ENCODE measurements around the gene HOXC6. TPM values are rescaled to one million over a fixed set of nuclear protein-coding genes. Genes with fewer than 3 reads are reported as not detected.
A peak's percentile ranks its signal among the peaks of the same experiment; 100 is the strongest.

The HOXC6 gene
- polyA plus RNA-seq (ENCODE audit: insufficient read length), result 16.3 TPM

DNA sequence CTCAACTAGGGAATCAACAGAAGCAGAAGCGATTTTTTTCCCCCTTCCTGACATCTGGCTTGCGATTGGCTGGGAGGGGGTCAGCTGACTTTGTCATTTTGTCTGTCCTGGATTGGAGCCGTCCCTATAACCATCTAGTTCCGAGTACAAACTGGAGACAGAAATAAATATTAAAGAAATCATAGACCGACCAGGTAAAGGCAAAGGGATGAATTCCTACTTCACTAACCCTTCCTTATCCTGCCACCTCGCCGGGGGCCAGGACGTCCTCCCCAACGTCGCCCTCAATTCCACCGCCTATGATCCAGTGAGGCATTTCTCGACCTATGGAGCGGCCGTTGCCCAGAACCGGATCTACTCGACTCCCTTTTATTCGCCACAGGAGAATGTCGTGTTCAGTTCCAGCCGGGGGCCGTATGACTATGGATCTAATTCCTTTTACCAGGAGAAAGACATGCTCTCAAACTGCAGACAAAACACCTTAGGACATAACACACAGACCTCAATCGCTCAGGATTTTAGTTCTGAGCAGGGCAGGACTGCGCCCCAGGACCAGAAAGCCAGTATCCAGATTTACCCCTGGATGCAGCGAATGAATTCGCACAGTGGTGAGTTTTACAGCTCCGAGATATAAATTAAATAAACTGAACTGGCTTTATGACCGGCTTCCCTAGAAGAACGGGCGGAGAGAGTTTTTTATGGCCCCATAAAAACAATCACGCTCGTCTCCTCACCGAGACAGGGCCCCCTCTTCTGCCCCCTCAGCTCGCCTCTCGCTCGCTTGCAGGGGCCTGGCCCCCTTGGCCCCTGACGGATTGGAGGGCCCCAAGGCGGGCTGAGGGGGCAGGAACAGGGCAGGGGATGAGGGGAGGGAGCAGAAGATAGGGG, at the start of gene HOXC6:
Gene HOXC6 (plus strand): TSS at position 127 of the 888 bp plus-strand sequence. CDS start 82 bp downstream, at position 209.
- no peak for DNase-seq

DNA sequence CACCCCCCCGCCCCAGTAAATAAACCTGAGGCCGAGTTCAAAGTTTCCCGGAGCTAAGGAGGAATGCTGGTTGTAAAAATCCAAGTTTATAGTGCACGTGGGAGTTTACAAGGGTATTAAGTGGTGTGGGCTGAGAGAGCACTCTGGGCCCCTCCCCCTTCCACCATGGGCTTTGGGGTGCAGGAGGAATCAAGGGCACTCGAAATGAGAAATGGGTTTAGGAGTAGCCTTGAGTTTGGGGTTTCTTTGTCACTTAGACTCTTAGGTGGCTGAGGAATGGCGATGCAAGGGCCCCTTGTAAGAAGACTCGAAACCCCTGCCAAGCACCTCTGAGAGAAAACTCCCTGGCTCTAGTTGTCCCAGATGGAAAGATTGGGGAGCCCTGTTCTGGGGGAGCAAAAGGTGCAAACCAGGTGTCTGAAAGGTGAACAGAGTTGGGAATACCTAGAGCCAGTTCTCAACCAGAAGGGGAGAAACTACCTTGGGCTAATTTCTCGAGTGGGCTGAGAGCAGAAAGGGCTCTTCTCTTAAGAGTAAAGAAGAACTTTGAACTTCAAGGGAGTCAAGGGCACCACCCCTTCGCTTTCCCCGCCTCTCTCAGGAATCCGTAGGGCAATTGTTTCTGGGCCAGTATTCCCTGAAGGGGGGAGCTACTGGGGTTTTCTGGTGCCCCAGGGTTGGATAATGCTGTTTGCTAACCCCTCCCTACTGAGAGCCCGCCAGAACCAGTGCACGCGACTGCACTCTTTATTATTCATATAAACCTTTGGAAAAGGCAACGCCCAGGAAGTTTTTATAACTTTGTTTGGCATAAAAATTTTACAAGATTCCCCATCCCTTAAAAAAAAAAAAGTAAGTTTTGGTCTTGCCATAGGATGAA, 49.5 kb upstream of the HOXC6 start:
- DNase-seq, result no peak

DNA sequence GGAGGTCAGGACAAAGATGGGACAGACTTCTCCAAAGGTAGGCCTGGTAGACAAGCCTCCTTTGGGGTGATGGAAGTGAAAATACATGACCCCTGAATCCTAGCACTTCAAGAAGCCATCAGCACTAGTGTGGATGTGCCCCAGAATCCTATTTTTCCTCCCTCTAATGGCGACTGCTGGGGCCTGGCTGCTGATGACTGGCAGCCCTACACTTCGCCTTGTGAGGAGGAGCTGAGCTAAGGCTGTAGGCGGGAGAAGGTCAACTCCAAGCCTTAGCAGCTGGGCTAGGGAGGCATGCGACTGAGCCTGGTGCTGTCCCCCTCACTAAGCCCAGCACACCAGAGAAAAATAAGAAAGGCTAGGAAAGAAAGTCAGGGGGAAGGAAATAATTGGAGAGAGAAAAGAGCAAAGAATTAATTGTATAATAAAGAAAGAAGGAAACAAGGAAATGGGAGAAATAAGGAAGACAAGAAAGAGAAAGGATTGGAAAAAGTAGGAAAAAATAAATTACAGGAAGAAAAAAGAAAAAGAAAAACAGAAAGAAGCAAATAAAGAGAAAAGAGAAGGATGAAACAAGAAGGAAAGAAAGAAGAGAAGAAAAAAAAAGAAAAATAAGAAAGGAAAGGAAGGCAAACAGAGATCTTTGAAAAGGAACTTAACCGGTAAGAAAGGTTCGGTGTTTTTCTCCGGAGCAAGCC, 48.0 kb upstream of the HOXC6 start:
- DNase-seq, result no peak

DNA sequence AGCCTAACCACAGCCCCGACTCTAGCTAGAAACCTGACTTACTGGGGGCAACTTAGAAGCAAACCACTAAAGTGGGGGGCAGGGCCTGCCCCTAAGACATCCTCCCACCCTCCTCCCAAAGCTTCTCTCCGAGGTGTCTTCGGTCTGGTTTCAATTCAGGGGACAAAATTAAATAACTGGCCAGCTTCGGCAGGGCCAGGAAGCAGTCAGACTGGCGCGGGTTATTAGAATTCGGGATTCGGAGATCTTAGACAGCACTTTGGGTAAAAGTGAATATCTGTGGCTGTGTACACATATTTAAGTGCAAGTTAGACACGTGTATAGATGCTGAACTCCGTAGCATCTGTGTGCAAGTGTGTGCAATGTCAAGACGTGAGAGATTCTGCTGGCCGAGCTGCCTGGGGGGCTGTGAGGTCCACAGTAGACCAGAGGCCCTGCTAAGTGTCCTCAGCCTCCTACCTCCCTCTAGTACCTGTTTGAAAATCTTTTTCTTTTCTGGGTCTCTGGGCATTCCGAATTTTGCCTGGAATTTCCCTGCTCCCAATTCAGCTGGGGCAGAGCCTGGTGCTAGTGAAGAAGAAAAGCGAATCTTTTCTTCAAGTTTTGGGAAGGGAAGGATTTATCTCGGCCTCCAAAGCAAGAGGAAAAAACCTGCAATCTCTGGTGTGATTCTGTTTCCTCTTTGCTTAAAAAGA, 47.3 kb upstream of the HOXC6 start:
- no peak for DNase-seq

DNA sequence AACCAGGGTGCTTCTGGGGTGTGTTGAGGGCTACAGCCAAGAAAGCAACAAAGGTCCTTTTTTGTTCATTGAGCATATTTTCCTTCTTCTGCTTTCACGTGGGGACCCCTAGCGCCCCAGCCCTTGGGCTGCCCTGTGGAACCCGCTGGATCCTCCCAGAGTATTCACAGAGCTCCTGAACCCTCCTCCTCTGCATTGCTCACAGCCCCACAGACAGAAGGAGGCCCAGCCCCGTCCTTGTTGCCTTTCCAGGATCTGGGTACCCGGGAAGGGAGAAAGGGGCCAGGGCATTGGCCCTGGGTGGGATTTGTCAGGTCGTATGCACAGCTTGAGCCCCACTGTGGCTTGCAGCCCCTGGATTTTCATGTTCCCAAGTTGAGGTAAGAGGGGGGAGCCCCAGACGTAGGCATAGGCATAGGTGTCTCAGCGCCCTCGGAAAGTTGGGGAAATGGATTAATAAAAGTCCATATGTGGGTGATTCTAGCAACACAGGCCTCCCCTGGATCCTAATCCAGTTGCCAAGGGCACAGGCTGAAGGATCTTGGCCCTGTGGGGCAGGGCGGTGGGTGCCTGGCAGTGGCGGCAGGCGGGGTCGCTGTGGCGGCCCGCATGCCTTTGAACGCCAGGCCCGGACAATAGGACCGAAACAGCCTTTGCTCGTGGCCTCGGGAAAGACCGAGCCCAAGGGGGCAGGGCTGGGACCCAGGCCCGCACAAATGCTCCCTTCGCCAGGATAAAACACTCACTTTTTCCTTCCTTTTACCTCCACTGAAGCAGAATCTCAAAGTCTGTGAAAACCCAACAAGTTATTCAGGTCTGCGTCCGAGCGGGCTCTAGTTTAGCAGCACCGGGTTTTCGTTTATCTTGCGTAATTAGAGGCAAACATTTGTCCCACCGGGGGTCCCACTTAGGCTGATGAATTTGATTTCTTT, 46.3 kb upstream of the HOXC6 start:
- DNase-seq, result no peak

DNA sequence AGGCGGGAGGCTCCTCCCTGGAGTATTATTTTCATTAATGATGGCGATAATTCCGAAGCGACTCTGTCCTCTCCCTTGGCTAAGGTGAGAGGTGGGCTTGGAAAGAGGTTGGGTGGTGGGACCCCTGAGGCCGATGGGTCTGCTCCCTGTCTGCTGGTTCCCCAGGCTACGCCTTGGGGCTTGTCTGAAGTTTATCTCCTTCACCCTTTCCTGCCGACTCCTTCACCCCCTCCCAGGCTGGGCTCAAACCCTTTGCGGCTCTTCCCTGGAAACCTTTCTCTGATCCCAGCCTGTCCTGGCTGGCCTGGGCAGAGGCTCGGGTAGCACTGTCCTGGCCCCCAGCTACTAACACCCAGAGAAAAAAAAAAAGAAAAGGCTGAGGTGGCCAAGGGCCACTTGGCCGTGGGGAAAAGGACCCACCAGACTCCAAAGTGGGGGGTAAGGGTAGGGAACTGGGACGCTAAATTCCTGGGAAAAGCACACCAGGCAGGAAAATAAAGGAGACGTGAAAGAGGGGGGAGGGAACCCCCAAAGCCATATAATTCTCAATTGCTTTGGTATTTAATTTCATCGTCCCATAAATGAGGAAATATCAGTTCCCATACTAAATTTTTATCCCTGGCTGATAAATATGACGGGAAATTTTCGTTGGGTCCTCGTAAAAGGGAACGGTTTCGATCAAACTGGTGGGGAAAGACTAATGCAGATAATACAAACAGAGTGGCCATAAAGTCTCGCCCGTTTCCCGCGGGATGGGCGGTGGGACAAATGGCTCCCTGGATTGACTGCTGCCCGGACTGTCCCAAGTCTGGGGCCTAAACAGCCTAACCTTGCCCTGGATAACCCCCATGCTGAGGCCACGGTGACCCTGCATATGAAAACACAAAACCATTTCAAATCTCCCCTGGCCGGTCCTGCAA, 45.3 kb upstream of the HOXC6 start:
- DNase-seq, result no peak

DNA sequence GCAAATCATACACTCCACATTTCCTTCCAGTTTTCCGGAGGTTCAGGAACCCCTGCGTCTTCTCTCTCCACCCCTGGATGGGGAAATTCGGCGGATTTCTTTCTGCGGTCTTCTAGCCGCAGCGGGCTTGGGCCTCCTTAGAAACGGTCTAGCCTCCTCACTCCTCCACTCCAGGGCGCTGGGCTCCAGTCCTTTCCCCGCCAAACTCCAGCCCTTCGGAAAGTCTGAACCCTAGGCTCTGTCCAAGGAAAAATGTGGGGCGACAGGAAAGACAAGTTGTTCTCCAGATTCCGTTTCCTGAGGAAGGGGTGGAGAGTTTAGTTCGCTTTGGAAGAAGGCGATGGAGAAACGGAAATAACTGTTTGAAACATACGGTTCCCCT, 44.7 kb upstream of the HOXC6 start:
- no peak for DNase-seq

DNA sequence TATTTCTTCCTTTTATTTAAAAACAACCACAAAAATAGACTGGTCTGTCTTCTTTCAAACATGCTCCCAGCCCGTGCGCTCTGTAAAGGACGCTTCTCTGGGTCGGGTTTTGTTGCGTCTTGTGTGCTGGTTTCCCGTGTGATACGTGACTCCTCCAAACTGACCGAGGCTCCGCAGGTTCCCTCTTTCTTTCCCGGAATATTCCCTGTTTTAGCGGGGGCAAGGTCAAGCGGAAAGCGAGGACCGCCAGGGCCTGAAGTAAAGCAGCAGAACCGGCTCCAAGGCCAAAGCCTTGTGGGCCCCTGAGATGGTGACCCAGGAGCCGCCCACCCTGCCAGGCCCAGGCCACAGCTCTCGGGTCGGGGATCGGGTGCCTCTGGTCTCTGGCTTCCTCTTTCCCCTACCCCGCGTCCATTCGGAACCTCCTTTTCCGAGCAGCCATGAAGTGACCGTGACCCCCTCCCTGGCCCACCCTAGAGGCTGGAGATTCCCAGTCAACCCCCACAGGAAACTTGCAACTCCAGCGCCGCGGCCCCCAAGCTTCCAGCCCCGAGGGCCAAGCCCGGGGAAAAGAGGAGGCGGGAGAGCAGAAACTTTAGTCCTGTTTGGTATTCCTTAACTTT, 44.2 kb upstream of the HOXC6 start:
- no peak for DNase-seq

DNA sequence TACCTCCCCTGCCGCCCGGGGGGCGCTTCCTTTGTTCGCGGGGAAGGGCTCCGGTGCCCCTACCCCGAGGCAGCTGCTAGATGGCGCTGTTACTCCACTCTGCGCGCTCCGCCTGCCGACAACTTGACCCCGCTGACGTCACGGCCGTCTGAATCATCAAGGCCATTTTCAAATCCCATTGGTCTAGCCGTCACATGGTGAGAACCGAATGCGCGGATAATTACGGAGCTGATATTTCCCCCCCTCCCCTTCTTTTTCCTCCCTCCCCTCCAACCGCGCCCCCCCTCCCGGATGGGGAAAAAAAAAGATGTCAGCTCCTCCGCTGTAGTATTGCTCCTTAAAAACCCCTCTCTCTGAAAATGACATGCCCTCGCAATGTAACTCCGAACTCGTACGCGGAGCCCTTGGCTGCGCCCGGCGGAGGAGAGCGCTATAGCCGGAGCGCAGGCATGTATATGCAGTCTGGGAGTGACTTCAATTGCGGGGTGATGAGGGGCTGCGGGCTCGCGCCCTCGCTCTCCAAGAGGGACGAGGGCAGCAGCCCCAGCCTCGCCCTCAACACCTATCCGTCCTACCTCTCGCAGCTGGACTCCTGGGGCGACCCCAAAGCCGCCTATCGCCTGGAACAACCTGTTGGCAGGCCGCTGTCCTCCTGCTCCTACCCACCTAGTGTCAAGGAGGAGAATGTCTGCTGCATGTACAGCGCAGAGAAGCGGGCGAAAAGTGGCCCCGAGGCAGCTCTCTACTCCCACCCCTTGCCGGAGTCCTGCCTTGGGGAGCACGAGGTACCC, 43.1 kb upstream of the HOXC6 start, which contains the start of gene HOXC10:
Gene HOXC10 (plus strand): TSS at position 246 of the 791 bp plus-strand sequence. CDS start 114 bp downstream, at position 360.
- DNase-seq, result peak; percentile 99

DNA sequence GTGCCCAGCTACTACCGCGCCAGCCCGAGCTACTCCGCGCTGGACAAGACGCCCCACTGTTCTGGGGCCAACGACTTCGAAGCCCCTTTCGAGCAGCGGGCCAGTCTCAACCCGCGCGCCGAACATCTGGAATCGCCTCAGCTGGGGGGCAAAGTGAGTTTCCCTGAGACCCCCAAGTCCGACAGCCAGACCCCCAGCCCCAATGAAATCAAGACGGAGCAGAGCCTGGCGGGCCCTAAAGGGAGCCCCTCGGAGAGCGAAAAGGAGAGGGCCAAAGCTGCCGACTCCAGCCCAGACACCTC, 42.6 kb upstream of the HOXC6 start:
- no peak for DNase-seq

DNA sequence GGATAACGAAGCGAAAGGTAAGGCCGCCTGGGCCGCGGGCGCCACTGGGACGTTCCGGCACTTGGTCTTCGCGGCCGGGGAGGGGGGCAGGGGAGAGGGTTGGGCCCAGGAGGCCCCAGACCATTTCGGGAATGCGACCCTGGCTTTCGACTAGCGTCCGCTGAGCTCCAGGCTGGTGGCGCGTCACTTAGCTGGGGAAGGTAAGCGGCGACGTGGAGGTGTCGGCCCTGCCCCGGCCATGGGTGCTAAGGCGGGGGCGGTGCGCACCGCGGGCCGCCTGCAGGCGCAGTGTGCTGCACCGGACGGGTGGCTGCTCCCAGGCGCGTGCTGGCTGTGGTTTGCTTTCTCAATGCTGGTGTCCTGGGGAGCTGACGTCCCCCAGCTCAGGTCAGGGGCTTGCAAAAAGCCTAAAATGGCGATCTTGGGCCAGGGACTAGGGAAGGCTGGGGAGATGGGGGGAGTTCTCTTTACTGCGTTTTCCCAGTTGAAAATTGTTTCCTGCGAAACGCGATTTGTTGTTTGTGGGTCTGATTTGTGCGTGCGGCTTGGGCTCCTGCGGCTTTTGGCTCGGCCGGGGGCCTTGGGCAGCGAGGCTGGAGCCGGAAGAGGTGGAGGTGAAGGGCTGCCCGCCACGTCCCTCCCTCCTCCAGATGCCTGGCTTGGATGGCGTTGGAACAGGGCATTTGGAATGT, 42.1 kb upstream of the HOXC6 start:
- DNase-seq, result no peak

DNA sequence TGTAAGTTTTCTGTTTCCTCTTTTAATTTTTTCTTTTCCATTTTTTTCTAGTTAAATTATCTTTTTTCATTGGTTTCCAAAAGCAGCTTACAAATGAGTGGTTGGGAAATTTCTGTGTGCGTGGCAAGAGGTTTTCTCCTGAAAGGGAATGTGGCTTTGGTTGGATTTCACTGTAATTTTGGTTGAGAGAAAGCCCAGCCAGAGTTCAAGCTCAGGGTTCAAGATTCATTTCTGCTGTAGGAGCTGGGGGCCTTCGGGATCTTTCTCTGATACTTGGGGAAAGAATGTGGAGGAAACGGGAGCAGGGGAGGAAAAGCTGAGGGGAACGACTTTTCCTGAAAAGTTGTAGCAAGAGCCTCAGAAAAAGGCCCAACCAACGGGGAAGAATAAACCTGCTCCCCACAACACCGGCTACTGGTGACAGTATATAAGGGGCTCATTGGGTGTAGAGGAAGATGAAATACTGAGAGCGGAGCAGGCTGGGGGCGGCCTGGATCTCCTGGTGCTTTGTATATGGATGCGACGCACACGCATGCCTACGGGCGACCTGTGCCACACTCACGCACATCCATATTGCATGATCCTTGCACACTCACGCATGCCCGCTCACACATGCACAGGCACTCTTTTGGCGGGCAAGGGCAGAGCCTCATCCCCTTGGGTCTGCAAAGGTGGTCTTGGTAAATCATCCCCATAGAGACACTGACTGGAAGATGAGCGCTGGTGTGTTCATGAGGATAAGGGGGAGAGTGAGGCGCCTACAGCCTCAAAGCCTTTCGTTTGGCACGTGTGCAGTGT, 41.4 kb upstream of the HOXC6 start:
- no peak for DNase-seq

DNA sequence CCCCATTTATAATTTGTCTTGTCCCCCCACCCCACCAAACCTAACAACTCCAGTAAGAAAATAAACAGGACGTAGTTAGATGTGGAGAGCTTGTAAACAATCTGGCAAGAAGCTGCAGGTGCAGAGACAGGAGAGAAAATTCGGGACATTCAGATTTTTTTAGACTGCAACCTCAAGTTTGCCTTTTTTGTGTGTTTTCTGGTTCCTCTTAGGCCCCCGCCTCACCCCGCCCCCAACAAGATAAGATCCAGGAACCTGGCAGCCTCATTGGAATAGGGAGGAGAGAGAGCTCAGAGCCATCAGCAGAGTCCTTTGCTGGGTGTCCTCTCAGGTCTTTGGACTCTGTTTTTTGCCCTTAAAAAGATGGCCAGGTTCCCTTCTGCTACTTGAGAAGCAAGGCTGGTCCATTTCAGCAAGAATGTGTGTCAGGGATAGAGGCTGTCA, 40.4 kb upstream of the HOXC6 start:
- no peak for DNase-seq

DNA sequence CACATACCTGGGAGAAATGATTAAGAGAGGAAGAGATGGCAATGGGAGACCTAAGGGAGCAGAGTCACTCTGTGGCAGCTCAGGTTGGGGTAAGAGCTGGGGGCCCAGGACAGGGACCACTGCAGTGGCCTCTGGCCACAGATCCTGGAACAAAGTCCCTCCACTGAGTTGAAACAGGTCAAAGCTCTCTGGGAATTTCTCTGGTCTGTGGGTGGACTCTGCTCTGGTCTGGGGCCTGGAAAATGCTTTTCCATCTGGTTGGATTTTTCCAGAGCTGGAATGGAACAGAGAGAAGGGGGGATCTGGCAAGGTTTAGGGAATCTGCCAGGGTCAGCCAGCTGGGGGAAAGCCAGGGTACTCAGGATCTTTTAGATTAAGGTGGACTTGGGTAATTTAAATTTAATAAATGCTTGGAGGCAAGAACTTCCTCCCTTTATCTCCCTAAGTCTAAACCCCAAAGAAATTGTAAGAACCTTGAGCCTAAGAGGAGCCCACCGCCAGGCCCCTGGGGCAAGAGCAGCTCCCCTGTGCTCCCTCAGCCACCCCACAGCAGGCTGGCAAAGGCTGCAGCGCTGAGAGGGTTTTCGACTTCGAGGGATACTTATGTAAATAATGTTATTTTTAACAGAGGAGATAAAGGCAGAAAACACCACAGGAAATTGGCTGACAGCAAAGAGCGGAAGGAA, 39.6 kb upstream of the HOXC6 start:
- no peak for DNase-seq

DNA sequence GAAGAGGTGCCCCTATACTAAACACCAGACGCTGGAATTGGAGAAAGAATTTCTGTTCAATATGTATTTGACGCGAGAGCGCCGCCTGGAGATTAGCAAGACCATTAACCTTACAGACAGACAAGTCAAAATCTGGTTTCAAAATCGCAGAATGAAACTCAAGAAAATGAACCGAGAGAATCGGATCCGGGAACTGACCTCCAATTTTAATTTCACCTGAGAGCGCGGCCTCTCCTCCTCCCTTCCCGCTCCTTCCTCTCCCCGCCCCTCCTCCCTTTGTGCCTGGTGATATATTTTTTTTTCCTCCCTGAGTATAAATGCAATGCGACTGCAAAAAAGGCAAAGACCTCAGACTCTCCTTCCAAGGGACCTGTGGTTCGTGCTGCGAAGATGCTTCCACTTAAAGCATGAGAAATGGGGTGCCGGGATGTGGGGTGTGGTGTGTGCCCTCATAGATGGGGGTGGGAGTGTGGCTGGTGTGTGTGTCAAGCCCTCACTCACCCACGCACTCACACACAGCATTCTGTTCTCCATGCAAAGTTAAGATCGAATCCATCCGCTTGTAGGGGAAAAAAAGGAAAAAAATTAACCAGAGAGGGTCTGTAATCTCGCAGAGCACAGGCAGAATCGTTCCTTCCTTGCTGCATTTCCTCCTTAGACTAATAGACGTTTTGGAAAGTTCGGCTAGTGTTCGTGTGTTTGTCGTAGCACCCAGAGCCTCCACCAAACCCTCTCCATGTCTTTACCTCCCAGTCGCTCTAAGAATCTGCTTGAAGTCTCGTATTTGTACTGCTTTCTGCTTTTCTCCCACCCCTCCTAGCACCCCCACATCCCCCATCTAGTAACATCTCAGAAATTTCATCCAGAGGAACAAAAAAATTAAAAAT, 38.8 kb upstream of the HOXC6 start:
- no peak for DNase-seq
